ENCODE results near the gene FMNL1. TPM values are rescaled to one million over a fixed set of nuclear protein-coding genes. Genes with fewer than 3 reads are reported as not detected.

Gene FMNL1
- total RNA-seq, 6 experiments from 2014 or later, result 1.6 to 8.0 (median 6.0) TPM

DNA sequence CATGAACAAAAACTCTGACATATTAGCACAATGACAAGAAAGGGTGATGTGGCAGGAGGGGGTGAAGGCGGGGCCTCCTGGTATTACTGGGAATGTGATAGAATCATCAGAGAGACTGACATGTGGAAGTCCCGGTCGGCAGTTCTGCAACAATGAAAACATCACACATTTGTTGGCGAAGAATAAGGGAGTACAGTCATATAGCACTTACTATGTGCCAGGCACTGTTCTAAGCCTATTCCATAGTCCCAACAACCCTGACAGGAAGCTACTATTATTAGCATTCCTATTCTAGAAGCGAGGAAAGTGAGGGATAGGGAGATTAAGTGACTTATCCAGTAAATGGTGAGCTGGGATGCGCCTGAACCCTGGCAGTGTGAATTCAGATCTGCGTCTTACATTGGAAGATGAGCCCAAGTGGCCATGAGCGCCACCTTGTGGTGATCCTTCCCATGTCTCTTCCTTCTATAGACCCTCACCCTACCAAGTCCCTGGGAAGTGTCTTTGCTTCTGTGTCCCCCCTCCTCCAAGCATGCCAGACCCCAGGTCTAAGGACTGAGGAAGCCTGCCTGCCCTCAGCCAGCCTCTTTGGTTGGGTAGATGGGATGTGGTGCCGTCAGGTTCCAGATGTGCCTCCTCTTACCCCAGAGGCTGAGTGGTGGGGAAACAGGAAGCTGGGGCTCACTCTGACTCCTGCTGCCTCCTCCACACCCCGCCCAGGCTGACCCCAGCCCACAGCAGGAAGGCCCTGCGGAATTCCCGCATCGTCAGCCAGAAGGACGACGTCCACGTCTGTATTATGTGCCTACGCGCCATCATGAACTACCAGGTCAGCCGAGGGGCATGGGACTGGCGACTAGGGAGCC is 14.0 kb downstream of the FMNL1 start:
- peaks cover 10% of the 10 kb centered on the region for H3K27me3 Mint-ChIP-seq (ENCODE audit: insufficient read depth)
- peak; percentile 37 for DNase-seq
- H3K27ac Mint-ChIP-seq, result no peak overlapping the region
- H3K36me3 Mint-ChIP-seq (ENCODE audit: low read depth), result no peaks in the 10 kb centered on the region
- peaks cover 13% of the 10 kb centered on the region for H3K4me1 Mint-ChIP-seq (ENCODE audit: low read depth)
- no peaks in the 10 kb centered on the region for H3K9me3 Mint-ChIP-seq
- TF ChIP-seq, protein P1, sequence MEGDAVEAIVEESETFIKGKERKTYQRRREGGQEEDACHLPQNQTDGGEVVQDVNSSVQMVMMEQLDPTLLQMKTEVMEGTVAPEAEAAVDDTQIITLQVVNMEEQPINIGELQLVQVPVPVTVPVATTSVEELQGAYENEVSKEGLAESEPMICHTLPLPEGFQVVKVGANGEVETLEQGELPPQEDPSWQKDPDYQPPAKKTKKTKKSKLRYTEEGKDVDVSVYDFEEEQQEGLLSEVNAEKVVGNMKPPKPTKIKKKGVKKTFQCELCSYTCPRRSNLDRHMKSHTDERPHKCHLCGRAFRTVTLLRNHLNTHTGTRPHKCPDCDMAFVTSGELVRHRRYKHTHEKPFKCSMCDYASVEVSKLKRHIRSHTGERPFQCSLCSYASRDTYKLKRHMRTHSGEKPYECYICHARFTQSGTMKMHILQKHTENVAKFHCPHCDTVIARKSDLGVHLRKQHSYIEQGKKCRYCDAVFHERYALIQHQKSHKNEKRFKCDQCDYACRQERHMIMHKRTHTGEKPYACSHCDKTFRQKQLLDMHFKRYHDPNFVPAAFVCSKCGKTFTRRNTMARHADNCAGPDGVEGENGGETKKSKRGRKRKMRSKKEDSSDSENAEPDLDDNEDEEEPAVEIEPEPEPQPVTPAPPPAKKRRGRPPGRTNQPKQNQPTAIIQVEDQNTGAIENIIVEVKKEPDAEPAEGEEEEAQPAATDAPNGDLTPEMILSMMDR (IDR thresholded peaks at IDR 0.05), result peak; percentile 94
- H3K4me3 Mint-ChIP-seq, result no peak overlapping the region

DNA sequence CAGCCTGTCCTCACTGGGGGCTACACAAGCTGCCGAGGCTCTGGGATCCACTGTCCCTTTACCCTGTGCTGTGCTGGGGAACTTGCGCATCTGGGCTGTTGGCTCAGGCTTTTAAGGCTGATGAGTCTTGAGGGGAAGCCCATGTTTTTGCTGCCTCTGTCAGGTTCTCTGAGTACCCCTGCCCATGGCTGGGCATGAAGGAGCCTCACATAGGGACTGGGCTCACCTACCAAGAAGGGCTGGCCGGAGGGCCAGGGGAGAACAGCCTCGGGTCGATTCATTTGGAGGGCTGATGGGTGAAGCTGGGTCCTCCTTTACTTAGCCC is 14.6 kb downstream of the FMNL1 start:
- Mint-ChIP-seq H3K27me3 (ENCODE audit: insufficient read depth) (peaks cover 12% of the 10 kb centered on the region), H3K4me1 (ENCODE audit: low read depth) (peaks cover 11% of the 10 kb centered on the region), H3K9me3 (no peaks in the 10 kb centered on the region), H3K27ac (no peak overlapping the region), H3K36me3 (ENCODE audit: low read depth) (no peaks in the 10 kb centered on the region), H3K4me3 (no peak overlapping the region)
- TF ChIP-seq, protein P1 (IDR thresholded peaks at IDR 0.05), result no peak
- DNase-seq, result no peak

DNA sequence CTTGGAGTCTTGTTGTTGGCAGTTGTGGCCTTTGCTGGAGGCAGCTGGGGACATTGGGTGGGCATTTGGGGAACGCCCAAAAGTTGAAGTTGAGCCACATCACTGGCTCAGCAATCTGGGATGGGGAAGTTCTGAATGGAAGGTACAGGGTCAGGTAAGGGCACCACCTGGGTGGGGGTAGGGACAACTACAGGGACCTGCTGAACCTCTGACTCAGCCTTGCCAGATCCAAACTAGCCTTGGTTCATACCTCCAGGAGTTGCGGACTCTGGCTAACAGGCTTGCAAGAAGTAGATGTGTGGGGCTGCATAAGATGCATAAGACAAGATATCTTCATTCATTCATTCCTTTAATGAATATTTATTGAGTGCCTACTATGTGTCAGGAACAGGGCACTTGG is 16.0 kb downstream of the FMNL1 start:
- Mint-ChIP-seq H3K9me3 (no peaks in the 10 kb centered on the region), H3K4me1 (ENCODE audit: low read depth) (peaks cover 11% of the 10 kb centered on the region), H3K27me3 (ENCODE audit: insufficient read depth) (peaks cover 12% of the 10 kb centered on the region), H3K4me3 (no peak overlapping the region), H3K27ac (no peak overlapping the region), H3K36me3 (ENCODE audit: low read depth) (no peaks in the 10 kb centered on the region)
- TF ChIP-seq, protein P1 (IDR thresholded peaks at IDR 0.05), result no peak
- DNase-seq, result no peak

DNA sequence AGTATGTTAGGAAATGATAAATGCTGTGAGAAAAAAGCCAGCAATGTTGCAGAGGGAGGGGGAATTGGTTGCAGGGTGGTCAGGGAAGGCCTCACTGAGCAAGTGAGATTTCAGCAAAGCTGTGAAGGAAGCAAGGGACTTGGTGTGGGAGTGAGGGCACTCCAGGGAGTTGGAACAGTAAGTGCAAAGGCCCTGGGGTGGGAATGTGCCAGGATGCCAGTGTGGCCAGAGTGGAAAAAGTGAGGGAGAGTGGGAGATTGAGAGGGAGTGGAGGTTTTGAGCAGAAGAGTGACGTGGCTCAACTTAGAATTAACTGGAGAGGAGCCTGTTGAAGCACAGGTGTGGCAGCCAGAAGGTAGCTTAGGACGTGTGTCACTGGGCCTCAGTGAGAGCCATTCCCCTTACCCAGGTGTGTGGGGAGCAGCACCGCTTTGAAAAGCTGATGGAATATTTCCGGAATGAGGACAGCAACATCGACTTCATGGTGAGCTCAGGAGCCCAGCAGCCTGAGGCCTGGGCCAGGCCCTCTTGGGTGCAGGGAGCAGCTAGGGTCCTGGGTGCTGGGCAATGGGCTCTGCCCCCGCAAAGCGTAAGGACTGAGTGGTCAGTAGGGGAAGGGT is 16.6 kb downstream of the FMNL1 start:
- H3K36me3 Mint-ChIP-seq (ENCODE audit: low read depth), result no peaks in the 10 kb centered on the region
- H3K4me1 Mint-ChIP-seq (ENCODE audit: low read depth), result peaks cover 11% of the 10 kb centered on the region
- H3K27me3 Mint-ChIP-seq (ENCODE audit: insufficient read depth), result peaks cover 14% of the 10 kb centered on the region
- TF ChIP-seq, protein P1 (IDR thresholded peaks at IDR 0.05), result no peak
- H3K4me3 Mint-ChIP-seq, result no peak overlapping the region
- DNase-seq, result no peak
- no peak overlapping the region for H3K27ac Mint-ChIP-seq
- no peaks in the 10 kb centered on the region for H3K9me3 Mint-ChIP-seq

DNA sequence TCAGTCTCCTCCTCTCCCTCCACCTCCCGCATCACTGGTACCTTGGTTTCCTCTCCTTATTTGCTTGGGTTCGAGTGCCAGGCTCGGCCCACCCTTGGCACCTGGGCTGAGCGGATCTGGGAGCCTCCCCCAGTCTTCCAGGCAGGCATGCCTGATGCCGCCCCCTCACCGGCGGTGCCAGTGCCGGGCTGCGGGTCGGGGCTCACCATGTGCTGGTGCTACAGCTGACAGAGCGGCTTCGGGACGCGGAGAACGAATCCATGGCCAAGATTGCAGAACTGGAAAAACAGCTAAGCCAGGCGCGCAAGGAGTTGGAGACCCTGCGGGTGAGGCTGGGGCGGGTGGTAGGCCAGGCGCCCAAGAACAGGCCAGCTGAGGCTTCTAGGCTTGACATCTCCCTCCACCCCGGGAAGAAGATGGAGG is 19.2 kb downstream of the FMNL1 start:
- H3K27me3 Mint-ChIP-seq (ENCODE audit: insufficient read depth), result peaks cover 10% of the 10 kb centered on the region
- no peak for DNase-seq
- peaks cover 11% of the 10 kb centered on the region for H3K4me1 Mint-ChIP-seq (ENCODE audit: low read depth)
- no peaks in the 10 kb centered on the region for H3K9me3 Mint-ChIP-seq
- H3K4me3 Mint-ChIP-seq, result no peak overlapping the region
- TF ChIP-seq, protein P1 (IDR thresholded peaks at IDR 0.05), result no peak
- H3K36me3 Mint-ChIP-seq (ENCODE audit: low read depth), result no peaks in the 10 kb centered on the region
- no peak overlapping the region for H3K27ac Mint-ChIP-seq

Data from HFFc6 (cell line).